VCaP (cell line): ENCODE results near the gene SYAP1.

Experiments used
- H3K27ac ChIP-seq: fragments of 450-650 bp; 2 replicates; pipeline ENCODE4 v1.5.1; 2017
- CTCF ChIP-seq: fragments of 450-650 bp; conservative IDR thresholded peaks from 2 replicates; pipeline ENCODE4 v1.5.1; 2017; ENCODE audit warnings: mild to moderate bottlenecking, moderate library complexity

SYAP1 gene

GRCh38 chrX:16699389-16699788 is 20.0 kb upstream of the SYAP1 start:
- TF ChIP-seq CTCF = no peak
- H3K27ac ChIP-seq = no peak overlapping the region

GRCh38 chrX:16700734-16701133 is 18.7 kb upstream of the SYAP1 start:
- no peak overlapping the region for H3K27ac ChIP-seq
- no peak for TF ChIP-seq CTCF

GRCh38 chrX:16702700-16703599 is 16.5 kb upstream of the SYAP1 start:
- peak overlapping the region; percentile 65 for H3K27ac ChIP-seq
- no peak for TF ChIP-seq CTCF

GRCh38 chrX:16705370-16705769 is 14.0 kb upstream of the SYAP1 start:
- no peak overlapping the region for H3K27ac ChIP-seq
- TF ChIP-seq CTCF = no peak

GRCh38 chrX:16708016-16708415 is 11.4 kb upstream of the SYAP1 start:
- H3K27ac ChIP-seq = no peak overlapping the region
- no peak for TF ChIP-seq CTCF

GRCh38 chrX:16711219-16711811 is 8.1 kb upstream of the SYAP1 start:
- peak overlapping the region; percentile 88 for H3K27ac ChIP-seq
- no peak for TF ChIP-seq CTCF

- no peak for TF ChIP-seq CTCF
- peak overlapping the region; percentile 88 for H3K27ac ChIP-seq
These were observed 7.4 kb upstream of the SYAP1 start for GRCh38 chrX:16711893-16712547.
